GM12878 (cell line): ENCODE data around the gene DFFA. TPM values are rescaled to one million over a fixed set of nuclear protein-coding genes. Genes with fewer than 3 reads are reported as not detected.

ENCODE experiments used
- ATF3 ChIP-seq: IDR thresholded peaks from 2 replicates; pipeline ENCODE4 v1.6.1; 2011; ENCODE audit warnings: low read depth, mild to moderate bottlenecking, low read length, moderate library complexity, borderline replicate concordance; ENCODE audit errors: extremely low read depth
- E4F1 ChIP-seq: fragments of 450-650 bp; IDR thresholded peaks from 2 replicates; pipeline ENCODE4 v1.6.1; 2018; ENCODE audit warnings: borderline replicate concordance, mild to moderate bottlenecking; ENCODE audit not compliant: partially characterized antibody
- ELK1 ChIP-seq: IDR thresholded peaks from 2 replicates; pipeline ENCODE4 v1.6.1; 2012; ENCODE audit warnings: low read depth, low read length, improper control_type of control experiment
- MEF2B ChIP-seq: fragments of 450-650 bp; IDR thresholded peaks from 2 replicates; pipeline ENCODE4 v1.6.1; 2018; ENCODE audit warnings: mild to moderate bottlenecking, moderate library complexity; ENCODE audit not compliant: partially characterized antibody, poor library complexity, severe bottlenecking
- NFIC ChIP-seq: IDR thresholded peaks from 2 replicates; pipeline ENCODE4 v1.6.1; 2012; ENCODE audit warnings: low read depth, mild to moderate bottlenecking, inconsistent platforms, low read length, moderate library complexity
- NFYA ChIP-seq: IDR thresholded peaks from 2 replicates; pipeline ENCODE4 v1.6.1; 2011; ENCODE audit warnings: low read depth, mild to moderate bottlenecking, low read length, improper control_type of control experiment, borderline replicate concordance
- POLR2AphosphoS2 ChIP-seq: IDR thresholded peaks from 2 replicates; pipeline ENCODE4 v1.6.1; 2011; ENCODE audit warnings: low read depth, mild to moderate bottlenecking, low read length, improper control_type of control experiment, moderate library complexity
- POU2F2 ChIP-seq: IDR thresholded peaks from 3 replicates; pipeline ENCODE4 v1.6.1; 2011; ENCODE audit warnings: low read depth, mild to moderate bottlenecking, low read length, borderline replicate concordance
- SMC3 ChIP-seq: IDR thresholded peaks from 2 replicates; pipeline ENCODE4 v1.6.1; 2011; ENCODE audit warnings: low read length, improper control_type of control experiment, borderline replicate concordance
- STAT1 ChIP-seq: fragments of 450-650 bp; conservative IDR thresholded peaks from 2 replicates; pipeline ENCODE4 v1.6.1; 2014; ENCODE audit warnings: antibody characterized with exemption, mild to moderate bottlenecking
- polyA plus RNA-seq, 11 experiments: library from polyadenylated mRNA; depleted of rRNA in 4 of 11; unstranded in 6 of 11; stranded (reverse) in 5 of 11; fragments of >200 nt; fragmentation: Nextera tagmentation in 4 of 11; fragmentation: Illumina TruSeq in 1 of 11; extraction: Ambion mirVana in 4 of 11; extraction: Trizol in 1 of 11; gene quantifications; 1 replicate in 1 of 11; 2 replicates in 10 of 11; pipeline versions ENCODE4 v1.2.1 to v1.2.3, GENCODE V29; 2011 to 2016; ENCODE audit warnings: inconsistent platforms in 2 of 11, missing spikeins in 2 of 11, low read depth in 1 of 11
- total RNA-seq, 4 experiments: library from RNA; depleted of rRNA in 3 of 4; stranded (reverse); fragments of >200 nt in 3 of 4; fragmentation: Illumina TruSeq in 1 of 4; extraction: Trizol in 1 of 4; gene quantifications; 2 replicates each; pipeline versions ENCODE4 v1.2.1 to v1.2.3, GENCODE V29; 2013 to 2021

The DFFA gene
- total and polyA plus RNA-seq, 10 of the 15 experiments (the other 5 are each of a cell fraction or from before 2014, with no cell fraction given), result 37.4 to 83.8 (median 52.4) TPM

GRCh38 chr1:10507111-10507879, 35.0 kb upstream of the DFFA start (continued):
- TF ChIP-seq ELK1, result no peak
- TF ChIP-seq POLR2AphosphoS2, result no peak
- no peak for TF ChIP-seq NFIC
- TF ChIP-seq NFYA, result no peak
- peak; percentile 81 for TF ChIP-seq SMC3
- TF ChIP-seq STAT1, result 0 out of 2 replicates have a peak, but pooled peaks have one; percentile 21
- TF ChIP-seq MEF2B, result peak; percentile 60
- TF ChIP-seq E4F1, result no peak
- peak; percentile 16; the same call in 1 of the 3 replicates for TF ChIP-seq POU2F2
- no peak for TF ChIP-seq ATF3
